Memory B cell (primary cell): ENCODE measurements around the gene TSKU.

Experiments used
- ATAC-seq: fragments of 150-1000 bp; cut with Tn5 transposase; 2 replicates; pipeline ENCODE4 v1.10.0; 2021; ENCODE audit warnings: low read depth, mild to moderate bottlenecking, moderate library complexity
- DNase-seq, 2 donors: peaks; one replicate each; pipeline ENCODE4 v3.0.0; 2022; ENCODE audit warnings: low spot score in 2 of 2
- H3K27ac Mint-ChIP-seq: one replicate; pipeline ENCODE4 v1.8.0; 2022; ENCODE audit warnings: mild to moderate bottlenecking, moderate library complexity, mixed read lengths
- H3K27me3 Mint-ChIP-seq: one replicate; pipeline ENCODE4 v1.8.0; 2022; ENCODE audit warnings: mixed read lengths
- H3K36me3 Mint-ChIP-seq: one replicate; pipeline ENCODE4 v1.8.0; 2022; ENCODE audit warnings: mild to moderate bottlenecking, mixed read lengths
- H3K4me1 Mint-ChIP-seq: one replicate; pipeline ENCODE4 v1.8.0; 2022; ENCODE audit warnings: mixed read lengths
- H3K4me3 Mint-ChIP-seq: one replicate; pipeline ENCODE4 v1.8.0; 2022; ENCODE audit warnings: mild to moderate bottlenecking, moderate library complexity, mixed read lengths
- H3K9me3 Mint-ChIP-seq: one replicate; pipeline ENCODE4 v1.8.0; 2022; ENCODE audit warnings: mixed read lengths

The TSKU gene

DNA sequence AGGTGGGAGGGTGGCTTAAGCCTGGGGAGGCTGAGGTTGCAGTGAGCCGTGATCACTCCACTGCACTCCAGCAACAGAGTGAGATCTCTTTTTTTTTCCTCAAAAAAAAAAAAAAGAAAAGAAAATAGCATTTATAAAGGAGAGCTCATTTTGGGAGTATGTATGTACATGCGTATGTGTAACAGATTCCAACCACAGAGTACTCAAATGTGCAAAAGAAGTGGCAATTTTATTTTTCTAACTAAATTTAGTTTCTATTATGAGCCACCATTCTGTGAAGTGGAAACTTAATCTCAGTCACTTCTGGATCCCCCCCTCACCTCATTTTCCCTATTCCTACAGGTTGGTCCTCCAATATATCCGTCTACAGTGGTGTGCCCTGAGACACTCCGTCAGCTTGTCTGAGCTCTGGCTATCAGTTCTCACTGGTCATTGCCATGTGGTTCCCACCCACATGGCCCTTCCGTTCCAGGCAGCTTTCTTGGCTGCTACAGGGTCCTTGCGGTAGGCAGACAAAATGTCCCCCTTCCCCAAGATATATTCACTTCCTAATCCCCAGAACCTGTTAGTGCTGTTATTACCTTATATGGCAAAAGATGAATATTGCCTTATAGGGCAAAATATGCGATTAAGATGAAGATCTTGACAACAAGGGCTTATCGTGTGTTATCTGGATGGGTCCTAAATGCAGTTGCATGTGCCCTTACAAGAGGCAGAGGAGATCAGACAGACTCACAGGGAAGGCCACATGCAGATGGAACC is 35.8 kb upstream of the TSKU start:
- H3K4me1 Mint-ChIP-seq, result no peaks in the 10 kb centered on the region
- no peak overlapping the region for H3K27ac Mint-ChIP-seq
- DNase-seq, result no peak

DNA sequence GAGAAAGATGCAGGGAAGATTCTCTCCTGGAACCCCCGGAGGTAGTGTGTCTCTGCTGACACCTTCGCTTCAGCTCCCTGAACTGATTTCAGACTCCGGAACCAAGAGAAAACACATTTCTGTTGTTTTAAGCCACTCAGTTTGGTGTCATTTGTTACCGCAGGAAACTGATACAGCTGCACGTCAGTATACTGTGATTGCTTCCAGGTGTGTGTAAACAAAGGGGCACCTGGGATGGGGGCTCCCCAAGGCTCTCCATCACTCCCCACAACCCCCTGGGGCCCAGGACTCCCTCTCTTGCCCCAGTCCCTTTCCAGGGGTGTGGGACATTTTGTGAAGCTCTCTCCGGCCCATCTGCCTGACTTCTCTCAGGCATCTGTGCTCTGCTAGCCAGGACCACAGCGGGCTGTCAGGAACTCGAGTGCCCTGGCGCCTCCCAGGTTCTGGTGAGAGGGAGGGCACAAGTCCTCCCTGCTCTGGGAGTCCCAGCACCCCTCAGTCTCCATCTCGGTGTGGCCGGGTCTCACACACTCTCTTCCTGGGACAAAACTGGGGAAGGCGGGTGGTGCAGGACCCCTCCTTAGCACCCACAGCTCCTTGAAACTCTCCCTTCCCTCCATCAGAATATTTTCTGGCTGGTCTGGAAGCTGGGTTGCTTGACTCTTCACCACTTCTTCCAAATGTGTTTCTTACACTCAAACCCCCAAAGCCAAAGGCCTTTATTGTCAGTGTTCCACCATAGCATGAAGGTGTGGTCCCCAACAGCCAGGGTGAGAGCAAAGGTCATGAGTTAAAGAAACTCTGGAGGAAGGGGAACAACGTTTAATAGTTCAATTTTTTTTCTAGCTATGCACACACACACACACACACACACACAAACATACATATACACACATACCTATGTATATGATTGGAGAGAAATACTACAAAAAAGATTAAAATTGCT is 35.0 kb upstream of the TSKU start:
- no peaks in the 10 kb centered on the region for H3K9me3 Mint-ChIP-seq
- H3K4me1 Mint-ChIP-seq, result no peaks in the 10 kb centered on the region
- H3K27ac Mint-ChIP-seq, result no peak overlapping the region
- ATAC-seq, result no peak
- no peaks in the 10 kb centered on the region for H3K36me3 Mint-ChIP-seq
- DNase-seq, result no peak
- H3K4me3 Mint-ChIP-seq, result no peak overlapping the region
- H3K27me3 Mint-ChIP-seq, result peaks cover 17% of the 10 kb centered on the region

More for the DNA sequence above, 35.8 kb upstream of the TSKU start:
- Mint-ChIP-seq H3K9me3 (no peaks in the 10 kb centered on the region), H3K36me3 (no peaks in the 10 kb centered on the region), H3K27me3 (peaks cover 12% of the 10 kb centered on the region), H3K4me3 (no peak overlapping the region)
- ATAC-seq, result no peak

DNA sequence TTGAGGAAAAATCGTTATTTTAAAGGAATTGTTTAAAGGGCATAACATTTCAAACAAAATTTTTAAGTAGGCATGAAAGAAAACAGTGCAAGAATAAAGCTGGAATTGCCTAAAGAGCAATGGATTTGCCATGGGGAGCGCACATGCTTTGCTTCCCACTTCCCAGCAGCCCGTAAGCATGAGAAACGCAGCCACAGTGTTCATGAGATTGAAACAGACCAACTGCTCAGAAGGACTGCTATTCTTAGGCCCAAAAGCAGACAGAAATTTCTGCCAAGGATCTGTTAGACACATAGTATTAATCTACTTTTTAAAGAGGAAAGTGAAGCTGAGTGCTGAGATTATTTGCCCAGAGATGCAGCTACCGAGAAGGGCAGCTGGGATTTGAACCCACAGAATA is 34.2 kb upstream of the TSKU start:
- Mint-ChIP-seq H3K4me3 (no peak overlapping the region), H3K9me3 (no peaks in the 10 kb centered on the region), H3K36me3 (no peaks in the 10 kb centered on the region), H3K4me1 (no peaks in the 10 kb centered on the region), H3K27ac (no peak overlapping the region), H3K27me3 (peaks cover 15% of the 10 kb centered on the region)
- DNase-seq, result no peak
- ATAC-seq, result no peak

DNA sequence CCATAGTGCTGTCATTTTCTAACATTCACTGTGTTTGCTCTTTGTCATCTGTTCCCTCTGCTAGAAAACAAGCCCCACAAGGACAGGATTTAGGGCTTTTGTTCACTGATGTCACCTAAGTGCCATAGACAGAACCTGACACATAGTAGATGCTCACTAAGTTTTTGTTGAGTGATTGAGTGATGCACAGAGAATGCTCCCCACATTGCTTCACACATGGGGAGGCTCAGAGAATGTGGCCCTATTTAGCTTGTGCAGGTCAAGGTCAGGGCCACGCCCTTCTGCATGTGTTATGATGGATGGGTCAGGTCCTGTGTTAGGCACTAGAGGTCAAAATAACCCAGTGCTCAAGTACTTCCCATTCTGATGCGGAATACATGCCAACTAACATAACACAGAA is 33.1 kb upstream of the TSKU start:
- H3K27ac Mint-ChIP-seq, result no peak overlapping the region
- no peak overlapping the region for H3K4me3 Mint-ChIP-seq
- DNase-seq, result no peak
- no peaks in the 10 kb centered on the region for H3K4me1 Mint-ChIP-seq
- no peaks in the 10 kb centered on the region for H3K36me3 Mint-ChIP-seq
- H3K9me3 Mint-ChIP-seq, result no peaks in the 10 kb centered on the region
- ATAC-seq, result no peak
- H3K27me3 Mint-ChIP-seq, result peaks cover 13% of the 10 kb centered on the region

DNA sequence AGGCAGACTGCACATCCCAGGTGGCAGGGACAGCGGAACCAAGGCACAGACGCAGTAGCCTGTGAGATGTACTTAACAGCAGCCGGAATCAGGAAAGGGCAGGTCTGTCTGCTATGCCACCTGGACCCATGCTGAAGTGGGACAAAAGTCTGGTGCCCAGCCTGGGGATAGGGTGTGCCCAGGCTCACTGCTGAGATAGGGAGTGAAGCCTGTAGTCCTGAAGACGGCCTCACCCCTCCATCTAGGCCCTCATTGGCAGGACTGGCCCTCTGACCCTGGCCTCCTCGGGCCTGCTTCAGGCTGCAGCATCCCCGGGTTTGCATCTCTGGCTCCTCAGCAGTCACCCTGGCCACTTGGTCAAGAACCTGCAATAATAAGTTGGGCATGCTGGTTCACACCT is 32.4 kb upstream of the TSKU start:
- H3K27me3 Mint-ChIP-seq, result peaks cover 11% of the 10 kb centered on the region
- DNase-seq (no peak), ATAC-seq (no peak)
- H3K4me1 Mint-ChIP-seq, result no peaks in the 10 kb centered on the region
- H3K27ac Mint-ChIP-seq, result no peak overlapping the region
- H3K4me3 Mint-ChIP-seq, result no peak overlapping the region
- no peaks in the 10 kb centered on the region for H3K36me3 Mint-ChIP-seq
- H3K9me3 Mint-ChIP-seq, result no peaks in the 10 kb centered on the region

DNA sequence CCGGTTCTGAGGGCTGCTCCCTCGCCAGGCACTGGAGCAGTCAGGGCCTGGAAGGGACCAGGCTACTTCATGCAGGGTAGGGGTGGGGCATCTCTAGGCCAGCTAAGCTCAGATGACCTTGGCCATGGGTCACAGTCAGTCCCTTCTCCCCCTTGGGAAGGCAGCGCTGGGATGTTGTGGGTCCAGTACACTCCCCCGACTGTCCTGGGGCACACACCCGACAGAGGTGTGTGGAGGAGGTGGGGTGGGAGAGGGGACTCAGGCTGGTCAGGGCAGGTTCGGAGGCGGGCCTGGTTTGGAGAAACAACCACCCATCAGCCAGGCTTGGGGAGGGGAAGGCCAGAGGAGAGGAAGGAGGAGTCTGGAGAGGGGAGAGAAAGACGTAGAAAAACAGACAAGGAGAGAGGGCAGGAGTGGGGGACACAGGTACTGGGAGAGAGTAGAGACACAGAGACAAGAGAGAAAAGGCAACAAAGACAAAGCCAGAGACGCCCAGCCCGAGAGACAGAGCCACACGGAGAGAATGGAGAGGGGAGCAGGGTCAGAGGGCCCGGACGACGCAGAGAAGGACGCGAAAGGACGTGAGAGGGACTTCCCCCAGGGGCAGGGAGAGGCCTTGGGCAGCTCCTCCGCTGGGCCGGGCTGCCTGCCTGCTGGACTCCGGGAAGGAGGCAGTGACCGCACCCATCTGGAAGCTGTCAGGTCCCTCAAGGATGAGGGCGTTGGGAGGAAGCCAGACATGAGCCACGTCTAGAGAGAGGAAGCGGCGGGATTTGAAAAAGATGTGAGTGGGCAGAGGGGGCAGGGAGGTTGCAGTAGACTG is 30.6 kb upstream of the TSKU start:
- no peaks in the 10 kb centered on the region for H3K9me3 Mint-ChIP-seq
- H3K27ac Mint-ChIP-seq, result no peak overlapping the region
- ATAC-seq (no peak), DNase-seq (no peak)
- peaks cover 8% of the 10 kb centered on the region for H3K27me3 Mint-ChIP-seq
- H3K4me3 Mint-ChIP-seq, result no peak overlapping the region
- H3K36me3 Mint-ChIP-seq, result no peaks in the 10 kb centered on the region
- no peaks in the 10 kb centered on the region for H3K4me1 Mint-ChIP-seq

DNA sequence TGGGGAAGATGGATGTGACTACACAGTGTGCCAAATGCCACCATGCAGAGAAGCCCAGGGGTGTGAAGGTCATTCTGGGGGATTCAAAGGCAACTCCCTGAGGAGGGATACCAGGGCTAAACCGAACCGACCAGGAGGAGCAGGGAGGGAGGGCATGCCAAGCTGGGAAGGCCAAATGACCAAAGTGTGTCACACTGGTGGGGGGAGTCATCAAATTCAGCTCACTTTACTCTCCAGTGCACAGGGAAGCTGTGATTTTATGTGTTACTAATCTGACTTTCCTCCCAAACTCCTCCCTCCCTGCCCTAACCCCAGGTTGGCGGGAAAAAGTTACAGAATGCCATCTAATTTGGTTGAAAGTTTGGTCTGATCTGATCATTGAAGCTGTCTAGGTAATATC is 29.7 kb upstream of the TSKU start:
- no peaks in the 10 kb centered on the region for H3K4me1 Mint-ChIP-seq
- H3K27me3 Mint-ChIP-seq, result peaks cover 8% of the 10 kb centered on the region
- DNase-seq (no peak), ATAC-seq (no peak)
- H3K27ac Mint-ChIP-seq, result no peak overlapping the region
- H3K36me3 Mint-ChIP-seq, result no peaks in the 10 kb centered on the region
- H3K4me3 Mint-ChIP-seq, result no peak overlapping the region
- H3K9me3 Mint-ChIP-seq, result no peaks in the 10 kb centered on the region

DNA sequence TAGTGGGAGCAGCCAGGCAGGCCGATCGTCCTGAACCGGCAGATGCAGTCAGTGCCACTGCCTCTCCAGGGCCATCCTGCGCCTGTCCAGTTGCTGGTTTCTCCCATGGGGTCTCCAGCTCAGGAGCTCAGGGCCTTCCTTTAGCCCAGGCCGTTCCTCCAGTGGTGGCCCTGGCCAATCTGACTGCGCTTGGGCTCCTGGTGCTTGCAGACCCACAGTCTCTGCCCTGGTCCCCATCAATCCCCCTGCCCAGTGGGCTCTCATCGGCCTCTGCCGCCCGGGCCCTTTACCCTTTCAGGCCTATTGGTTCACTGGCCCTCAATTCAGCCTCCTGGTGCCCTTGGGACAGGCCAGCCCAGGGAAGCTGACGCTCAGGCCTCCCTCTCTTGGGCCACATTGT is 29.2 kb upstream of the TSKU start:
- DNase-seq (no peak), ATAC-seq (no peak)
- no peak overlapping the region for H3K4me3 Mint-ChIP-seq
- no peaks in the 10 kb centered on the region for H3K36me3 Mint-ChIP-seq
- H3K9me3 Mint-ChIP-seq, result no peaks in the 10 kb centered on the region
- no peaks in the 10 kb centered on the region for H3K4me1 Mint-ChIP-seq
- no peak overlapping the region for H3K27ac Mint-ChIP-seq
- H3K27me3 Mint-ChIP-seq, result peaks cover 13% of the 10 kb centered on the region

DNA sequence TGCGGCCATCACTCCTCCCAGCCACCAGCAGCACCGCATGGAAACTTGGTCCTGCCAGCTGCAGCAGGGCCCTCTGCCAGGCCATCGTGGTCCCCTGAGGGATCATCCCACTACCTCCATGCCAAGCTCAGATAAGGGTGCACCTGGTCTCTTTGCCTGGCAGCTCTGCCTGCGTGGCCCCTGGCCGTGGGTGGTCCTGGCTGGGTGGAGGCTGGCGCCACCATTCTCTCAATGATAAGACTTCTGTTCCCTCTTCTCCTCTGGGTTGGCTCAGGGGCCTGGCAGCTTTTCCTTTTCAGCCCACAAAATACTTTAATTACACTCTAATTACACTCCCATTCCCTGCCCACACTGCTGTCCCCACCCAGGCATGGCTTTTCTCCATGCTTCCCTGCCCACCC is 26.8 kb upstream of the TSKU start:
- Mint-ChIP-seq H3K27me3 (peaks cover 13% of the 10 kb centered on the region), H3K4me1 (no peaks in the 10 kb centered on the region), H3K36me3 (no peaks in the 10 kb centered on the region), H3K27ac (no peak overlapping the region), H3K9me3 (no peaks in the 10 kb centered on the region), H3K4me3 (no peak overlapping the region)
- DNase-seq (no peak), ATAC-seq (no peak)

DNA sequence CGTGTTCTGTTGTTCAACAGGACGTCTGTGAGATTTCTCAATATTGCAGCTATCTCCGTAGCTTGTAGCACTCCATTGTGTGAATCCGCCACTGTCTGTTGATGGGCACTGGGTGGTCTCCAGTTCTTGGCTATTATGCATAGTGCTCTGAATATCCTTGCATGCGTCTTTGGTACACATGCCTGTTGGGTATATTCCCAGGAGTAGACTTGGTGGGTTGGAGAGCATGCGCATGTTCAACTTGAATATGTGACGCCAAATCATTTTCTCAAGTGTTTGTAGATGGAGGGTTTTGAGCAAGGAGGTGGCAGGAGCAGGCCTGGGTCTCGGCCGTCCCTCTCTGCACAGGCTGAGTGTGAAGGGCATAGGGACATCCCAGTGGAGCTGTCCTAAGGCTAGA is 24.8 kb upstream of the TSKU start:
- no peak overlapping the region for H3K4me3 Mint-ChIP-seq
- H3K36me3 Mint-ChIP-seq, result no peaks in the 10 kb centered on the region
- no peak overlapping the region for H3K27ac Mint-ChIP-seq
- no peaks in the 10 kb centered on the region for H3K4me1 Mint-ChIP-seq
- ATAC-seq (no peak), DNase-seq (no peak)
- no peaks in the 10 kb centered on the region for H3K9me3 Mint-ChIP-seq
- H3K27me3 Mint-ChIP-seq, result peaks cover 8% of the 10 kb centered on the region

DNA sequence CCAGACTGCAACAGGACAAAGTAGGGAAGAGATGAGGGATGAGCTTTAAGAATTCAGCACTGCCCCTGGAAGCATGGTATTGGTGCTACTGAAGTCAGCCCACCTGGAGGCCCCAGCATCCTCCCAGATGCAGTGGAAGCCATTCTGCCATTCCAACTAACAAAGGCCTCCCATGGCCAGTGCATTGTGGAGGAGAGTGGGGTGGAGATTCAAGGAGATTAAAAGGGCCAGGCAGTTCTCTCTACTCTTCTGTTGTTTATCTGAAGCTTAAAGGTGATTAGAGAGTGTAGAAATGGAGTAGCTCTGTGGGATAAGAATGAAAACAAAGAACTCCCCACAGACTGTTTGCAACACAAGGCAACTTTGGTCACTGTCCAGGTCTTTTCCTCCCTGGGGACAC is 24.1 kb upstream of the TSKU start:
- Mint-ChIP-seq H3K27ac (no peak overlapping the region), H3K4me1 (no peaks in the 10 kb centered on the region), H3K27me3 (peaks cover 8% of the 10 kb centered on the region), H3K36me3 (no peaks in the 10 kb centered on the region), H3K9me3 (no peaks in the 10 kb centered on the region), H3K4me3 (no peak overlapping the region)
- no peak for ATAC-seq
- DNase-seq, result no peak

DNA sequence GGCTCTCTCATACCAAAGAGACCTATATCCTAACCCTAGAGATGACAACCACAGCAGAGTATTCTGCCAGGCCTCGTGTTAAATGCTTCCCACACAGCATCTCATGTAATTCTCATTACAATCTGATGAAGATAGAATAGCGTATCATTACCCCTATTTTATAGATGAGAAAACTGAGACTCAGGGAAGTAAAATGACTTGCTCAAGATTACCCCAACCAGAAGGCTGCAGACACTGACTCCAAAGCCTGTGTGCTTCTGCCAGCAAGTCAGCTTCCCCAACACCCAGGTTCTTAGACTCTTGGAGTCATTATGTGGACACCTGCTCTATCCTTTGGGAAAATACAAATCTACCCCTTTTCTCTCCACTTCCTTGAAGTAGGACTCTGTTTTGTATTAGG is 23.6 kb upstream of the TSKU start:
- Mint-ChIP-seq H3K27ac (no peak overlapping the region), H3K4me3 (no peak overlapping the region), H3K36me3 (no peaks in the 10 kb centered on the region), H3K9me3 (no peaks in the 10 kb centered on the region), H3K27me3 (peaks cover 11% of the 10 kb centered on the region), H3K4me1 (no peaks in the 10 kb centered on the region)
- DNase-seq, result no peak
- ATAC-seq, result no peak

DNA sequence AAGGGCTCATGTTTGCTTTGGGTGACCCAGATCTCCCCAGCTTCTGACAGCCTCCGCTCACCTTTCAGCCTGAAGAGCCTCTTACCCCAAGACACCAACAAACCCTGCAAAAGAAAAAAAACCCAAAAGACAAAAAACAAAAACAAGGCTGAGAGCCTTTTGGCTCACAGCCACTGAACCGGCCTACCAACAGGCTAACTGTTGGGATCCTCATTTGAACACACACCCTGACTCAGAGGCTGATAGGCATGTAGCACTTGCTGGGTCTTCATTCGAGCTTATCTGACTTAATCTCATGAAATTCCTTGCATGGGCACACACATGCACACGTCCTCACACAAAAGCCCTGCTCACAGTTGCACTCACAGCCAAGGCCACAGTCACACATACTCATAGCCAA is 22.9 kb upstream of the TSKU start:
- Mint-ChIP-seq H3K27me3 (peaks cover 14% of the 10 kb centered on the region), H3K4me3 (no peak overlapping the region), H3K36me3 (no peaks in the 10 kb centered on the region), H3K27ac (no peak overlapping the region), H3K4me1 (no peaks in the 10 kb centered on the region), H3K9me3 (no peaks in the 10 kb centered on the region)
- ATAC-seq (no peak), DNase-seq (no peak)
